HAP-1 (cell line): ENCODE data around the gene MYO1C.

Experiments
- DNase-seq, 2 experiments: peaks; one replicate each; pipeline ENCODE4 v3.0.0-alpha.2; 2016 to 2020; ENCODE audit warnings: low spot score in 2 of 2
- H3K27me3 ChIP-seq: fragments of 250-450 bp; sonication (Bioruptor Pico); 2 replicates; pipeline ENCODE4 v1.5.1; 2020; ENCODE audit warnings: low read depth, mild to moderate bottlenecking, moderate library complexity
- H3K36me3 ChIP-seq: fragments of 250-450 bp; sonication (Bioruptor Pico); replicated peaks from 2 replicates; pipeline ENCODE4 v1.5.1; 2020; ENCODE audit warnings: mild to moderate bottlenecking
- H3K4me1 ChIP-seq: fragments of 250-450 bp; sonication (Bioruptor Pico); 2 replicates; pipeline ENCODE4 v1.5.1; 2020; ENCODE audit warnings: mild to moderate bottlenecking
- H3K4me3 ChIP-seq: fragments of 250-450 bp; sonication (Bioruptor Pico); 2 replicates; pipeline ENCODE4 v1.5.1; 2020; ENCODE audit warnings: mild to moderate bottlenecking, moderate library complexity
- H3K9me3 ChIP-seq: fragments of 250-450 bp; sonication (Bioruptor Pico); 2 replicates; pipeline ENCODE4 v1.5.1; 2020; ENCODE audit warnings: mild to moderate bottlenecking, moderate library complexity
- in situ Hi-C: fragments of 300-500 bp; cut with MboI; formaldehyde crosslinking; loops from 3 replicates; pipeline ENCODE4 v1.14.3; 2020; ENCODE audit warnings: low sequenced_read_pairs, inconsistent platforms, mixed read lengths

Gene MYO1C

GRCh38 chr17:1485423-1486376 is 6.8 kb downstream of the MYO1C start:
- Histone ChIP-seq H3K27me3 (no peaks in the 10 kb centered on the region), H3K4me1 (no peaks in the 10 kb centered on the region)

GRCh38 chr17:1484676-1485422 is 7.6 kb downstream of the MYO1C start:
- H3K9me3 ChIP-seq = no peaks in the 10 kb centered on the region
- in situ Hi-C loops = no loop called here
- H3K4me3 ChIP-seq = peak overlapping the region; percentile 47
- peak; percentile 51 to 79 for DNase-seq
- peaks cover 29% of the 10 kb centered on the region for H3K36me3 ChIP-seq
- H3K27me3 ChIP-seq = no peaks in the 10 kb centered on the region
- H3K4me1 ChIP-seq = no peaks in the 10 kb centered on the region

More at GRCh38 chr17:1485423-1486376, 6.8 kb downstream of the MYO1C start:
- peak overlapping the region; percentile 50 for H3K4me3 ChIP-seq
- in situ Hi-C loops = no loop called here
- peak; percentile 15 to 74 for DNase-seq
- no peaks in the 10 kb centered on the region for H3K9me3 ChIP-seq
- H3K36me3 ChIP-seq = peaks cover 24% of the 10 kb centered on the region

GRCh38 chr17:1484060-1484535 is 8.4 kb downstream of the MYO1C start:
- Histone ChIP-seq H3K27me3 (no peaks in the 10 kb centered on the region), H3K4me1 (no peaks in the 10 kb centered on the region), H3K4me3 (no peak overlapping the region), H3K36me3 (peaks cover 30% of the 10 kb centered on the region), H3K9me3 (no peaks in the 10 kb centered on the region)
- in situ Hi-C loops = no loop called here
- no peak for DNase-seq

- DNase-seq = no peak
- Histone ChIP-seq H3K9me3 (no peaks in the 10 kb centered on the region), H3K27me3 (no peaks in the 10 kb centered on the region), H3K4me1 (no peaks in the 10 kb centered on the region), H3K4me3 (no peak overlapping the region), H3K36me3 (peaks cover 44% of the 10 kb centered on the region)
- in situ Hi-C loops = no loop called here
Measured at GRCh38 chr17:1482680-1483079, 9.8 kb downstream of the MYO1C start.

- H3K4me3 ChIP-seq = no peak overlapping the region
Measured at GRCh38 chr17:1481736-1482135, 10.8 kb downstream of the MYO1C start.

GRCh38 chr17:1480747-1481465 is 11.6 kb downstream of the MYO1C start:
- in situ Hi-C loops = no loop called here
- H3K4me3 ChIP-seq = no peak overlapping the region
- H3K36me3 ChIP-seq = peaks cover 54% of the 10 kb centered on the region
- DNase-seq = no peak
- H3K27me3 ChIP-seq = no peaks in the 10 kb centered on the region
- H3K4me1 ChIP-seq = no peaks in the 10 kb centered on the region
- H3K9me3 ChIP-seq = no peaks in the 10 kb centered on the region

More at GRCh38 chr17:1481736-1482135, 10.8 kb downstream of the MYO1C start:
- Histone ChIP-seq H3K9me3 (no peaks in the 10 kb centered on the region), H3K4me1 (no peaks in the 10 kb centered on the region), H3K36me3 (peaks cover 49% of the 10 kb centered on the region), H3K27me3 (no peaks in the 10 kb centered on the region)
- in situ Hi-C loops = no loop called here
- DNase-seq = no peak

GRCh38 chr17:1478418-1478817 is 14.1 kb downstream of the MYO1C start:
- Histone ChIP-seq H3K4me3 (no peak overlapping the region), H3K9me3 (no peaks in the 10 kb centered on the region), H3K4me1 (no peaks in the 10 kb centered on the region), H3K36me3 (peaks cover 56% of the 10 kb centered on the region), H3K27me3 (no peaks in the 10 kb centered on the region)
- in situ Hi-C loops = no loop called here
- DNase-seq = no peak

GRCh38 chr17:1475321-1475854 is 17.1 kb downstream of the MYO1C start:
- DNase-seq = no peak
- no peak overlapping the region for H3K4me3 ChIP-seq
- no peaks in the 10 kb centered on the region for H3K9me3 ChIP-seq
- in situ Hi-C loops = no loop called here
- H3K36me3 ChIP-seq = peaks cover 58% of the 10 kb centered on the region
- no peaks in the 10 kb centered on the region for H3K27me3 ChIP-seq
- H3K4me1 ChIP-seq = no peaks in the 10 kb centered on the region

GRCh38 chr17:1474402-1475189 is 17.9 kb downstream of the MYO1C start:
- Histone ChIP-seq H3K4me1 (no peaks in the 10 kb centered on the region), H3K9me3 (no peaks in the 10 kb centered on the region), H3K36me3 (peaks cover 57% of the 10 kb centered on the region), H3K27me3 (no peaks in the 10 kb centered on the region), H3K4me3 (no peak overlapping the region)
- no peak for DNase-seq
- in situ Hi-C loops = no loop called here

GRCh38 chr17:1473841-1474240 is 18.6 kb downstream of the MYO1C start:
- peaks cover 61% of the 10 kb centered on the region for H3K36me3 ChIP-seq
- no peaks in the 10 kb centered on the region for H3K4me1 ChIP-seq
- no peak for DNase-seq
- in situ Hi-C loops = no loop called here
- no peaks in the 10 kb centered on the region for H3K27me3 ChIP-seq
- H3K4me3 ChIP-seq = no peak overlapping the region
- no peaks in the 10 kb centered on the region for H3K9me3 ChIP-seq

GRCh38 chr17:1473170-1473569 is 19.3 kb downstream of the MYO1C start:
- Histone ChIP-seq H3K4me1 (no peaks in the 10 kb centered on the region), H3K4me3 (no peak overlapping the region), H3K9me3 (no peaks in the 10 kb centered on the region), H3K36me3 (peaks cover 60% of the 10 kb centered on the region), H3K27me3 (no peaks in the 10 kb centered on the region)
- no peak for DNase-seq
- in situ Hi-C loops = no loop called here

- Histone ChIP-seq H3K27me3 (no peaks in the 10 kb centered on the region), H3K9me3 (no peaks in the 10 kb centered on the region), H3K4me1 (no peaks in the 10 kb centered on the region), H3K4me3 (no peak overlapping the region), H3K36me3 (peaks cover 56% of the 10 kb centered on the region)
- in situ Hi-C loops = no loop called here
- no peak for DNase-seq
Measured at GRCh38 chr17:1471911-1472821, 20.3 kb downstream of the MYO1C start.
